HUES48 (cell line): ENCODE data around the gene PITRM1.

Experiments
- H3K27ac ChIP-seq: one replicate; pipeline ENCODE4 v1.7.0; 2013; ENCODE audit warnings: low read depth, low read length, inconsistent platforms
- H3K27me3 ChIP-seq: 2 replicates; pipeline ENCODE4 v1.6.1; 2013; ENCODE audit warnings: mild to moderate bottlenecking, low read length; ENCODE audit not compliant: control insufficient read depth, insufficient read depth
- H3K36me3 ChIP-seq: 2 replicates; pipeline ENCODE4 v1.6.1; 2013; ENCODE audit warnings: low read length; ENCODE audit not compliant: control insufficient read depth, insufficient read depth
- H3K4me1 ChIP-seq: 2 replicates; pipeline ENCODE4 v1.6.1; 2013; ENCODE audit warnings: mild to moderate bottlenecking, low read length; ENCODE audit not compliant: control insufficient read depth, insufficient read depth
- H3K4me3 ChIP-seq: 2 replicates; pipeline ENCODE4 v1.5.1; 2013; ENCODE audit warnings: mild to moderate bottlenecking, low read depth, low read length
- H3K9ac ChIP-seq: 2 replicates; pipeline ENCODE4 v1.6.1; 2013; ENCODE audit warnings: mild to moderate bottlenecking, low read depth, low read length, moderate library complexity
- H3K9me3 ChIP-seq: 2 replicates; pipeline ENCODE4 v1.6.1; 2013; ENCODE audit warnings: low read length; ENCODE audit not compliant: control insufficient read depth, insufficient read depth

PITRM1 gene

GRCh38 chr10:3127921-3128320 is 44.7 kb downstream of the PITRM1 start:
- Histone ChIP-seq H3K9me3 (no peaks in the 10 kb centered on the region), H3K4me1 (no peaks in the 10 kb centered on the region), H3K4me3 (no peak overlapping the region), H3K9ac (no peak overlapping the region), H3K27ac (no peak overlapping the region), H3K36me3 (peaks cover 88% of the 10 kb centered on the region), H3K27me3 (no peaks in the 10 kb centered on the region)

- no peaks in the 10 kb centered on the region for H3K27me3 ChIP-seq
- H3K36me3 ChIP-seq = peaks cover 88% of the 10 kb centered on the region
- H3K27ac ChIP-seq = no peak overlapping the region
- no peaks in the 10 kb centered on the region for H3K4me1 ChIP-seq
- no peaks in the 10 kb centered on the region for H3K9me3 ChIP-seq
- no peak overlapping the region for H3K4me3 ChIP-seq
- no peak overlapping the region for H3K9ac ChIP-seq
These were observed 45.7 kb downstream of the PITRM1 start for GRCh38 chr10:3126741-3127346.

- Histone ChIP-seq H3K27ac (no peak overlapping the region), H3K9me3 (no peaks in the 10 kb centered on the region), H3K36me3 (peaks cover 90% of the 10 kb centered on the region), H3K4me3 (no peak overlapping the region), H3K9ac (no peak overlapping the region), H3K4me1 (no peaks in the 10 kb centered on the region), H3K27me3 (no peaks in the 10 kb centered on the region)
These were observed 46.3 kb downstream of the PITRM1 start for GRCh38 chr10:3126249-3126648.

GRCh38 chr10:3125527-3126170 is 46.9 kb downstream of the PITRM1 start:
- Histone ChIP-seq H3K4me3 (no peak overlapping the region), H3K9ac (no peak overlapping the region), H3K4me1 (no peaks in the 10 kb centered on the region), H3K27ac (no peak overlapping the region), H3K36me3 (peaks cover 90% of the 10 kb centered on the region), H3K9me3 (no peaks in the 10 kb centered on the region), H3K27me3 (no peaks in the 10 kb centered on the region)

- no peaks in the 10 kb centered on the region for H3K4me1 ChIP-seq
- no peak overlapping the region for H3K4me3 ChIP-seq
- H3K27me3 ChIP-seq = no peaks in the 10 kb centered on the region
- no peak overlapping the region for H3K9ac ChIP-seq
- H3K9me3 ChIP-seq = no peaks in the 10 kb centered on the region
- H3K36me3 ChIP-seq = peaks cover 90% of the 10 kb centered on the region
- no peak overlapping the region for H3K27ac ChIP-seq
These were observed 48.0 kb downstream of the PITRM1 start for GRCh38 chr10:3124412-3125175.

GRCh38 chr10:3123571-3124411 is 48.8 kb downstream of the PITRM1 start:
- no peaks in the 10 kb centered on the region for H3K27me3 ChIP-seq
- H3K4me1 ChIP-seq = no peaks in the 10 kb centered on the region
- no peak overlapping the region for H3K9ac ChIP-seq
- no peak overlapping the region for H3K4me3 ChIP-seq
- no peak overlapping the region for H3K27ac ChIP-seq
- H3K36me3 ChIP-seq = peaks cover 90% of the 10 kb centered on the region
- H3K9me3 ChIP-seq = no peaks in the 10 kb centered on the region

- no peak overlapping the region for H3K4me3 ChIP-seq
- no peak overlapping the region for H3K27ac ChIP-seq
- H3K9ac ChIP-seq = no peak overlapping the region
- peaks cover 93% of the 10 kb centered on the region for H3K36me3 ChIP-seq
- no peaks in the 10 kb centered on the region for H3K4me1 ChIP-seq
- H3K27me3 ChIP-seq = no peaks in the 10 kb centered on the region
- no peaks in the 10 kb centered on the region for H3K9me3 ChIP-seq
These were observed 49.9 kb downstream of the PITRM1 start for GRCh38 chr10:3122486-3123205.

- H3K4me1 ChIP-seq = no peaks in the 10 kb centered on the region
These were observed 50.5 kb downstream of the PITRM1 start for GRCh38 chr10:3122034-3122433.

GRCh38 chr10:3119796-3120459 is 52.7 kb downstream of the PITRM1 start:
- Histone ChIP-seq H3K4me1 (no peaks in the 10 kb centered on the region), H3K27ac (no peak overlapping the region), H3K9me3 (no peaks in the 10 kb centered on the region), H3K9ac (no peak overlapping the region), H3K36me3 (peaks cover 91% of the 10 kb centered on the region), H3K4me3 (no peak overlapping the region), H3K27me3 (no peaks in the 10 kb centered on the region)

More at GRCh38 chr10:3122034-3122433, 50.5 kb downstream of the PITRM1 start:
- H3K27ac ChIP-seq = no peak overlapping the region
- H3K36me3 ChIP-seq = peaks cover 93% of the 10 kb centered on the region
- H3K9me3 ChIP-seq = no peaks in the 10 kb centered on the region
- no peak overlapping the region for H3K9ac ChIP-seq
- no peaks in the 10 kb centered on the region for H3K27me3 ChIP-seq
- H3K4me3 ChIP-seq = no peak overlapping the region

GRCh38 chr10:3118641-3119091 is 53.9 kb downstream of the PITRM1 start:
- Histone ChIP-seq H3K27me3 (no peaks in the 10 kb centered on the region), H3K9me3 (no peaks in the 10 kb centered on the region), H3K36me3 (peaks cover 91% of the 10 kb centered on the region), H3K27ac (no peak overlapping the region), H3K4me3 (no peak overlapping the region), H3K4me1 (no peaks in the 10 kb centered on the region), H3K9ac (no peak overlapping the region)
